ENCODE data around the gene PEX11G.

PEX11G gene

DNA sequence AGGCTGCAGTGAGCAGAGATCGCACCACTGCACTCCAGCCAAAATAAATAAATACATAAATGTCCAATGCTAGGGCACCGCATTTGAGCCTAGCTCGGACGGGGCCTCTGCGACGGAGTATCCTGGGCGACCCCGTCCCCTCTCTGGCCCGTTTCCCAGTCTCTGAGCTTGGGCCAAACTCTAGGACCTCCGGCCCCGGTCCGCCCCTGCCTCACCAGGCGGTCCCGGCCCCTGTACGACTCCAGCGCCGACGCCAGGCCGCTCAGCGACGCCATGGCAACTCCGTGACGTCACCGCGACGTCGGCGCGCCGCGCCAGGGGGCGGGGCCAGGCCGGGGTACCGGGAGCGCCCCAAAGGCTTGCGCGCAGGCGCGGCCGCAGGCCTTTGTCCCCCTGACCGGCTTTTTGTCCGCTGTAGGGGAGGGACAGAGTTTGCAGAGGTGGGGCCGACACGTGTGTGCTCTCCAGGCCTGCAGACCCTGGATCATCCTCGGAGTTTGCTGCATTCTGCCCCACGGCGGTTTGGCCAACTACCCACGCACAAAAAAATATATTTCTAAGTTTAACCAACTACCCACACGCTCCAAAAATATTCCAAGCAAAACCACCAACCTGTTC is at the start of gene PEX11G:
TSS of gene PEX11G (minus strand) at position 300 of the 618 bp plus-strand sequence. CDS start at position 275, 25 bp downstream.
- CTCF ChIA-PET, result interaction anchor here (0.7 kb wide), 1 partner anchor 8 kb away, joined by 4 read pairs; a partner anchor contains a TSS
- POLR2A ChIA-PET, result interaction anchor here (0.5 kb wide), 1 partner anchor 18 kb away, joined by 4 read pairs; no protein-coding TSS in a partner anchor
- peak; percentile 99 for DNase-seq (ENCODE audit: extremely low spot score)
- TF ChIP-seq, protein P1, sequence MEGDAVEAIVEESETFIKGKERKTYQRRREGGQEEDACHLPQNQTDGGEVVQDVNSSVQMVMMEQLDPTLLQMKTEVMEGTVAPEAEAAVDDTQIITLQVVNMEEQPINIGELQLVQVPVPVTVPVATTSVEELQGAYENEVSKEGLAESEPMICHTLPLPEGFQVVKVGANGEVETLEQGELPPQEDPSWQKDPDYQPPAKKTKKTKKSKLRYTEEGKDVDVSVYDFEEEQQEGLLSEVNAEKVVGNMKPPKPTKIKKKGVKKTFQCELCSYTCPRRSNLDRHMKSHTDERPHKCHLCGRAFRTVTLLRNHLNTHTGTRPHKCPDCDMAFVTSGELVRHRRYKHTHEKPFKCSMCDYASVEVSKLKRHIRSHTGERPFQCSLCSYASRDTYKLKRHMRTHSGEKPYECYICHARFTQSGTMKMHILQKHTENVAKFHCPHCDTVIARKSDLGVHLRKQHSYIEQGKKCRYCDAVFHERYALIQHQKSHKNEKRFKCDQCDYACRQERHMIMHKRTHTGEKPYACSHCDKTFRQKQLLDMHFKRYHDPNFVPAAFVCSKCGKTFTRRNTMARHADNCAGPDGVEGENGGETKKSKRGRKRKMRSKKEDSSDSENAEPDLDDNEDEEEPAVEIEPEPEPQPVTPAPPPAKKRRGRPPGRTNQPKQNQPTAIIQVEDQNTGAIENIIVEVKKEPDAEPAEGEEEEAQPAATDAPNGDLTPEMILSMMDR (IDR thresholded peaks at IDR 0.05; ENCODE audit: control extremely low read depth, extremely low read depth, low read depth, missing control alignments), result no peak

DNA sequence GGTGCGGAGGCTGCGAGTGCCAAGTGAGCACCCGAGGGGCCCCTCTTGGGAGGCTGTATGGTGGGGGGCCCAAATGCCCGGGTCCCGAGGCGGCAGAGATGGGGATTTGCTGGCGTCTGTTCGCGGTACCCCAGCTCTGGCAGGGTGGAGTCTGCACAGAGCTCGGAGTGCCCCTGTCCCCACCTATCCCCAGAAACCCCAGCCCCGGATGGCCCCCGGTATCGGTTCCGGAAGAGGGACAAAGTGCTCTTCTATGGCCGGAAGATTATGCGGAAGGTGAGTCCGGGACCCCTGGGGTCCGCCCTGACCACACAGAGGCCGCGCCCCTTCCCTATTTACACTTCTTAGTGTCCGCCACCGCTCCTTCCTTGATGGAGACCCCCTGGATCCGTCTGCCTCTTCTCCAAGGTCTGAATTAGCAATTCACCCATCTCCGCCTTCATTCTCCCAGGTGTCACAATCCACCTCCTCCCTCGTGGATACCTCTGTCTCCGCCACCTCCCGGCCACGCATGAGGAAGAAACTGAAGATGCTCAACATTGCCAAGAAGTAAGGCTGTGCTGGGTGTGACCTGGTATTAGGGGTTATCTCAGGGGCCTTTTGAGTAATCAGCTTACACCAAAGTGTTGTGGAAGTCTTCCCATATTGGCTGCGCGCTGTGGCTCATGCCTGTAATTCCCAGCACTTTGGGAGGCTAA is 47.3 kb upstream of the PEX11G start:
- TF ChIP-seq, protein P1 (IDR thresholded peaks at IDR 0.05; ENCODE audit: control extremely low read depth, extremely low read depth, low read depth, missing control alignments), result no peak
- POLR2A ChIA-PET, result no interaction called here
- DNase-seq (ENCODE audit: extremely low spot score), result no peak
- CTCF ChIA-PET, result interaction anchor here (0.7 to 1.4 kb wide), 4 partner anchors 9 to 333 kb away, joined by 3 to 4 read pairs (median 4); partner anchors contain the start of gene MCOLN1

DNA sequence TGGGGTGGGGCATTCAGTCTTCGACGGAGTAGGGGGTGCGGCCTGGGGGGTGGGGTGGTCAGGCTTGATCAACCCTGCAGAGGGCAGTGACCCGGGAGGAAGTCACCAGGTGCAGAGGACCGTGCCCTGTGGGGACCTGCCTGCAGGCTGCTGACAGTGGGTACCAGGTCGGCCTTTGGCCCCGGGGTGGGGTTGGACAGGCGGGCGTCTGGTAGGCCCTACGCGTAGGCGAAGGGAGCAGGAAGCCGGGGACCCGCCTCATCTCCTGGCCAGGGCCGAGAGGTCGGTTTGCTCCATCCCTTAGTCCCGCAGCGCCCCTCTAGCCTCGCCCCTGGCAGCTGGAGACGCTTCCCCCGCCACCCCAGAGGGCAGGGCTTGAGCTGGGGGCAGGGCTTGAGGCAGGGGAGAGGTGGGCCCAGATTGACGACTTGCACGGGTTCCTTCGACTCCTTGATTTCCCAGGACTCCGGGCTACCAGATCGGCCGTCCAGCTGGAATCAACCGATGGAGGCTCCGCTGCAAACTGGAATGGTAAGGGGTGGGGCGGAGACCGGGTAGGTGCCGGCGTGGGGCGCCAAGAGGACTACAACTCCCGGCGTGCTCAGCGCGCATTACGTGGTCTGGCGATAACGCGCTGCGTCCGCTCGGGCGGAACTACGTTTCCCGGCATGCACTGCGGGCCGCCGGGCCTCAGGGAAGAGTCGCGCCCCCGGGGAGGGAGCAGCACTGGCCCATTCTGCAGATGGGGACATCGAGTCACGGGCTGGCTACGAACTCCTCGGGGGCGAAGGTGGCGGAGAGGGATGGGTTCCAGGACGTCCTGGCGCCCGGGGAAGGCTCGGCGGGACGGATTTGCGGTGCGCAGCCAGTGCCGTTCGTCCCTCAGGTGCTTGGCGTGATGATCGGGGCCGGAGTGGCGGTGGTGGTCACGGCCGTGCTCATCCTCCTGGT is 46.5 kb upstream of the PEX11G start, which contains the start of gene PNPLA6:
TSS of gene PNPLA6 (plus strand) at position 671 of the 951 bp plus-strand sequence. CDS start at position 743, 72 bp downstream.
- TF ChIP-seq, protein P1 (IDR thresholded peaks at IDR 0.05; ENCODE audit: control extremely low read depth, extremely low read depth, low read depth, missing control alignments), result no peak
- DNase-seq (ENCODE audit: extremely low spot score), result peak; percentile 96
- ChIA-PET CTCF (interaction anchor here (1.0 to 1.3 kb wide), 3 partner anchors 33 to 334 kb away, joined by 3 to 4 read pairs (median 3); no protein-coding TSS in a partner anchor), POLR2A (interaction anchor here (0.6 to 3.5 kb wide), 2 partner anchors 12 to 408 kb away, joined by 3 to 16 read pairs; partner anchors contain the start of genes MCOLN1 and TIMM44)

DNA sequence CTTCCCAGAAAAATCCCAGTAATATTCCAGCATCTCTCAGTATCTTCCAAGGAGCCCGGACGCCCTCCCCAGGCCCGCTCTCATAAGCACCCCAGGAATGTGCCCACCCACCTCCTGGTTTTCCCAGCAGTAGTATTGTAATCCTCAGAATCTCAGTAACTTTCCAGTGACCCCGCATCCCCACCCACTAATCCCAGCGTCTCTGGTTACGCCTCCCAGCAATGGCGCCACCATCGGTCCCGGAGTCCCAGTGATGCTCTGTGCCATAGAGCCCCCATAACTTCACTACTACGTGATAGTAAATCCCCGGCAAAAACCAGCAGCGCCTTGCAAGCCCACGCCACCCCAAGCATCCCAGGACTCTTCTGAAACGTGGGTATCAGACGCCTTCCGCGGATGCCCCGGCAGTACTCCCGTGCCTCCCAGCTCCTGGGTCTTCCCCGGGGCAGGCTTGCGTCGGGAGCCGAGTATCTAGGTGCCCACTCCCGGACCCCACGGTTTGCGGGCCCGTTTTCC is 45.8 kb upstream of the PEX11G start:
- POLR2A ChIA-PET, result interaction anchor here (3.5 kb wide), 1 partner anchor 11 kb away, joined by 16 read pairs; the partner anchor contains the start of gene MCOLN1
- TF ChIP-seq, protein P1 (IDR thresholded peaks at IDR 0.05; ENCODE audit: control extremely low read depth, extremely low read depth, low read depth, missing control alignments), result peak; percentile 14
- CTCF ChIA-PET, result interaction anchor here (1.0 to 1.3 kb wide), 3 partner anchors 34 to 334 kb away, joined by 3 to 4 read pairs (median 3); no protein-coding TSS in a partner anchor
- peak; percentile 68 for DNase-seq (ENCODE audit: extremely low spot score)

DNA sequence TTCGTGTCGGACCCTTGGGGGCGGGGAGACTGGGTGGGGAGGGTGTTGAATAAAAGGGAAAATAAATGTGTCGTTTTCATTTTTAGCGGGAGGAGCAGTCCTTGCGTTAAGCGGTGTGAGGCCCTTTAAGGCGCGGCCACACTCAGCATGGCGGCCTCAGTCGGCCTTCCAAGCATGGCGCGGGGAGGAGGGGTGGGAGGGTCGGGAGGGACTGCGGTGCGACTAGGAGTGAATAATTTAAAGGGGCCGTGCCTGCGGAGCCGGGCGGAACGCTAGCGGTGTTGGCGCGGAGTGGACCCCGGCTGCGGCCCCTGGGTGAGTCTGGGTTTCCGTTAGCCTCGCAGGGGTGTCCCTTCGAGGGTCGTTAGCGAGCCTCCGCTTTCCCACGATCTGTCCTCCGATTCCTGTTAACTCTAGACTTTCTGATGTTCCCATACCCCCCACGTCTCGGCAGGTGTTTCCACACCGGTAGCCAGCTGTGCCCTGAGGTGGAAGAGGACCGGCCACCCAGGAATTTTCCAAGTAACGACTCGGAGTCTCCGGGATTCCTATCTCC is 45.2 kb upstream of the PEX11G start:
- ChIA-PET POLR2A (interaction anchor here (3.5 kb wide), 1 partner anchor 11 kb away, joined by 16 read pairs; the partner anchor contains the start of gene MCOLN1), CTCF (interaction anchor here (1.0 to 1.1 kb wide), 2 partner anchors 34 to 266 kb away, joined by 3 read pairs; no protein-coding TSS in a partner anchor)
- TF ChIP-seq, protein P1 (IDR thresholded peaks at IDR 0.05; ENCODE audit: control extremely low read depth, extremely low read depth, low read depth, missing control alignments), result no peak
- peak; percentile 94 for DNase-seq (ENCODE audit: extremely low spot score)
